ENCODE measurements around the gene ADCY6. TPM values are rescaled to one million over a fixed set of nuclear protein-coding genes. Genes with fewer than 3 reads are reported as not detected.

The ADCY6 gene
- total and polyA plus RNA-seq, 2 donors (not counting 3 experiments of a cell fraction or from before 2014, with no cell fraction given), result 37.0 to 46.2 TPM

- H2AFZ ChIP-seq (ENCODE audit: low read depth, low read length), result no peak overlapping the region
- no peaks in the 10 kb centered on the region for H3K27me3 ChIP-seq (ENCODE audit: control insufficient read depth in 2 of 2, insufficient read depth in 2 of 2, low read length in 2 of 2)
- TF ChIP-seq JUN (IDR thresholded peaks at IDR 0.05; ENCODE audit: borderline replicate concordance, insufficient read depth, insufficient read length, low read depth) (no peak), POLR2AphosphoS5 (IDR thresholded peaks at IDR 0.05; ENCODE audit: insufficient read depth, low read depth, low read length) (no peak), MAX (IDR thresholded peaks at IDR 0.05; ENCODE audit: insufficient read depth, insufficient read length) (no peak), FOS (IDR thresholded peaks at IDR 0.05; ENCODE audit: borderline replicate concordance, insufficient read depth, low read length) (no peak), GATA2 (IDR thresholded peaks at IDR 0.05; ENCODE audit: insufficient read depth, insufficient read length, low read depth, low read length) (no peak)
- peaks cover 0 to 28% of the 10 kb centered on the region in 2 experiments for H3K36me3 ChIP-seq (ENCODE audit: control insufficient read depth in 2 of 2, extremely low read depth in 1 of 2, insufficient read depth in 2 of 2, low read length in 2 of 2)
- no peaks in the 10 kb centered on the region for H3K4me1 ChIP-seq (ENCODE audit: control insufficient read depth, extremely low read depth, insufficient read depth, low read length)
- no peak overlapping the region for H3K27ac ChIP-seq (ENCODE audit: insufficient read depth, low read depth, low read length)
- H3K4me2 ChIP-seq (ENCODE audit: insufficient read depth, low read length), result no peak overlapping the region
- DNase-seq (ENCODE audit: low read depth, low spot score) (no peak), FAIRE-seq (no peak)
- dilution Hi-C loops (cut with MboI; ENCODE audit: extremely low pct_ligation_motif_present, low sequenced_read_pairs), result no loop called here
- intact Hi-C loops (cut with micrococcal nuclease), result no loop called here
- H3K4me3 ChIP-seq (replicated peaks in 1 of 3; ENCODE audit: insufficient read depth in 1 of 3, low read depth in 1 of 3, low read length in 3 of 3), result no peak overlapping the region
- CTCF ChIA-PET, result interaction anchor here (1.4 to 17.1 kb wide), 2 partner anchors 11 to 31 kb away, joined by 6 to 606 read pairs; partner anchors contain the start of gene ADCY6
- POLR2A ChIA-PET, result no interaction called here
- no peaks in the 10 kb centered on the region for H3K79me2 ChIP-seq (ENCODE audit: control insufficient read depth, insufficient read depth, low read length)
- H3K9me1 ChIP-seq (replicated peaks; ENCODE audit: control insufficient read depth, extremely low read depth, insufficient read depth, low read length), result no peaks in the 10 kb centered on the region
- no peaks in the 10 kb centered on the region for H3K9me3 ChIP-seq (replicated peaks; ENCODE audit: control insufficient read depth, insufficient read depth, low read length)
- no TSS peak for BruUV-seq (replicated peaks)
- H3K9ac ChIP-seq (replicated peaks; ENCODE audit: extremely low read depth, insufficient read depth, low read length), result no peak overlapping the region
- H4K20me1 ChIP-seq (replicated peaks; ENCODE audit: control insufficient read depth, extremely low read depth, insufficient read depth, low read length), result no peaks in the 10 kb centered on the region
These were observed 24.4 kb downstream of the ADCY6 start for GRCh38 chr12:48764521-48764920.

GRCh38 chr12:48758737-48759136, 30.2 kb downstream of the ADCY6 start:
- H3K9me3 ChIP-seq (replicated peaks; ENCODE audit: control insufficient read depth, insufficient read depth, low read length), result no peaks in the 10 kb centered on the region
- no peak overlapping the region for H2AFZ ChIP-seq (ENCODE audit: low read depth, low read length)
- no peak overlapping the region for H3K4me2 ChIP-seq (ENCODE audit: insufficient read depth, low read length)
- BruUV-seq (replicated peaks), result no TSS peak
- H3K4me1 ChIP-seq (ENCODE audit: control insufficient read depth, extremely low read depth, insufficient read depth, low read length), result no peaks in the 10 kb centered on the region
- no peak for FAIRE-seq
- no peak overlapping the region for H3K27ac ChIP-seq (ENCODE audit: insufficient read depth, low read depth, low read length)
- H3K27me3 ChIP-seq (ENCODE audit: control insufficient read depth in 2 of 2, insufficient read depth in 2 of 2, low read length in 2 of 2), result peaks cover 0 to 3% of the 10 kb centered on the region in 2 experiments
- DNase-seq (ENCODE audit: low read depth, low spot score), result no peak
- H3K4me3 ChIP-seq (replicated peaks in 1 of 3; ENCODE audit: insufficient read depth in 1 of 3, low read depth in 1 of 3, low read length in 3 of 3), result no peak overlapping the region
- dilution Hi-C loops (cut with MboI; ENCODE audit: extremely low pct_ligation_motif_present, low sequenced_read_pairs), result no loop called here
- ChIA-PET POLR2A (no interaction called here), CTCF (interaction anchor here (1.0 to 17.1 kb wide), 3 partner anchors 9 to 37 kb away, joined by 3 to 606 read pairs (median 3); partner anchors contain the start of gene ADCY6)
- H4K20me1 ChIP-seq (replicated peaks; ENCODE audit: control insufficient read depth, extremely low read depth, insufficient read depth, low read length), result no peaks in the 10 kb centered on the region
- intact Hi-C loops (cut with micrococcal nuclease), result no loop called here
- H3K9ac ChIP-seq (replicated peaks; ENCODE audit: extremely low read depth, insufficient read depth, low read length), result no peak overlapping the region
- H3K36me3 ChIP-seq (ENCODE audit: control insufficient read depth in 2 of 2, extremely low read depth in 1 of 2, insufficient read depth in 2 of 2, low read length in 2 of 2), result no peaks in the 10 kb centered on the region
- no peaks in the 10 kb centered on the region for H3K79me2 ChIP-seq (ENCODE audit: control insufficient read depth, insufficient read depth, low read length)
- no peaks in the 10 kb centered on the region for H3K9me1 ChIP-seq (replicated peaks; ENCODE audit: control insufficient read depth, extremely low read depth, insufficient read depth, low read length)
- TF ChIP-seq MYC (IDR thresholded peaks at IDR 0.05; ENCODE audit: low read depth, low read length) (no peak), MAX (IDR thresholded peaks at IDR 0.05; ENCODE audit: insufficient read depth, insufficient read length) (no peak), FOS (IDR thresholded peaks at IDR 0.05; ENCODE audit: borderline replicate concordance, insufficient read depth, low read length) (no peak), POLR2AphosphoS5 (IDR thresholded peaks at IDR 0.05; ENCODE audit: insufficient read depth, low read depth, low read length) (no peak), POLR2A (IDR thresholded peaks at IDR 0.05; ENCODE audit: low read depth, low read length) (no peak), GATA2 (IDR thresholded peaks at IDR 0.05; ENCODE audit: insufficient read depth, insufficient read length, low read depth, low read length) (no peak), JUN (IDR thresholded peaks at IDR 0.05; ENCODE audit: borderline replicate concordance, insufficient read depth, insufficient read length, low read depth) (no peak), EZH2 (IDR thresholded peaks at IDR 0.05; ENCODE audit: borderline replicate concordance, low read depth, low read length, severe bottlenecking) (no peak), CTCF (IDR thresholded peaks at IDR 0.05; ENCODE audit: extremely low read depth in 1 of 2, insufficient read depth in 1 of 2, low read depth in 1 of 2, low read length in 2 of 2) (no peak)
